Stomach (tissue), 9 donors: ENCODE results near the gene PERM1. TPM values are rescaled to one million over a fixed set of nuclear protein-coding genes. Genes with fewer than 3 reads are reported as not detected.

Source experiments
- DNase-seq, 2 donors: peaks; one replicate each; pipeline versions ENCODE4 v3.0.0 to v3.0.0-alpha.2; 2013 to 2019
- H3K27ac ChIP-seq, 5 donors: fragments of 200-600 bp in 4 of 5; sonication (generic) in 4 of 5; one replicate each; pipeline ENCODE4 v1.5.1; 2013 to 2019; ENCODE audit warnings: mild to moderate bottlenecking in 1 of 5, moderate library complexity in 1 of 5
- H3K27me3 ChIP-seq, 3 donors: fragments of 200-600 bp; sonication (generic); one replicate each; pipeline ENCODE4 v1.5.1; 2017 to 2019; ENCODE audit warnings: mixed run types in 1 of 3
- H3K36me3 ChIP-seq, 4 donors: fragments of 200-600 bp; sonication (generic); 1 replicate in 3 of 4; 2 replicates in 1 of 4; pipeline ENCODE4 v1.5.1; 2016 to 2019
- H3K4me1 ChIP-seq, 4 donors: fragments of 200-600 bp; sonication (generic); one replicate each; pipeline ENCODE4 v1.5.1; 2016 to 2019
- H3K4me3 ChIP-seq, 4 donors: fragments of 200-600 bp; sonication (generic) in 3 of 4; one replicate each; pipeline ENCODE4 v1.5.1; 2016 to 2019; ENCODE audit warnings: mild to moderate bottlenecking in 1 of 4
- H3K9me3 ChIP-seq, 4 donors: fragments of 200-600 bp; sonication (generic); one replicate each; pipeline ENCODE4 v1.5.1; 2016 to 2019
- CTCF ChIP-seq, 7 experiments: fragments of 450-650 bp in 4 of 7; fragments of 200-600 bp in 3 of 7; sonication (generic) in 3 of 7; IDR thresholded peaks; one replicate each; pipeline ENCODE4 v1.5.1; 2016 to 2019; ENCODE audit warnings: antibody characterized with exemption in 7 of 7, control low read depth in 2 of 7, mild to moderate bottlenecking in 1 of 7
- EP300 ChIP-seq: sonication (generic); formaldehyde crosslinking; IDR thresholded peaks from one replicate; pipeline ENCODE4 v1.6.1; 2017; ENCODE audit warnings: antibody characterized with exemption
- POLR2A ChIP-seq, 4 donors: fragments of 450-650 bp; IDR thresholded peaks; one replicate each; pipeline ENCODE4 v1.6.1; 2016; ENCODE audit warnings: antibody characterized with exemption in 4 of 4, control low read depth in 2 of 4, mild to moderate bottlenecking in 1 of 4, moderate library complexity in 1 of 4
- POLR2AphosphoS5 ChIP-seq, 3 donors: sonication (generic); formaldehyde crosslinking; IDR thresholded peaks; one replicate each; pipeline ENCODE4 v1.6.1; 2016; ENCODE audit warnings: antibody characterized with exemption in 3 of 3
- WGBS, 5 donors: extraction: QIAGEN DNeasy Blood & Tissue Kit in 3 of 5; methylation state at CpG; one replicate each; pipeline versions ENCODE4 v1.1.5 to v1.1.7; 2013 to 2018; 5-methylcytosine and 5-hydroxymethylcytosine counted together
- intact Hi-C: fragments of 100-400 bp; cut with DNase I; formaldehyde crosslinking; loops from one replicate; pipeline ENCODE4 v1.15.1; 2023; ENCODE audit warnings: low total_unique reads
- polyA plus RNA-seq, 3 donors: library from polyadenylated mRNA; stranded (reverse); fragments of 200-250 nt; gene quantifications; one replicate each; pipeline ENCODE4 v1.2.3, GENCODE V29; 2013
- total RNA-seq, 5 donors: library from RNA; depleted of rRNA; stranded (reverse); fragments of >200 nt; gene quantifications; one replicate each; pipeline versions ENCODE4 v1.1.0 to v1.2.3, GENCODE V29; 2014 to 2016
- donor health status: healthy with polysubstance abuse.
- donor health status: Bipolar disorder and iron deficiency.
- donor health status: healthy.

The PERM1 gene
- total and polyA plus RNA-seq, 8 donors: 0.37 to 0.88 (median 0.45) TPM; not detected in 4

GRCh38 chr1:932173-932510 is 49.8 kb downstream of the PERM1 start:
- H3K27me3 ChIP-seq: peaks cover 0 to 85% (median 26%) of the 10 kb centered on the region in 3 donors
- no peaks in the 10 kb centered on the region for H3K36me3 ChIP-seq
- WGBS, 5 donors: 77 to 87% (median 86%) methylated on average over 14 to 16 of the region's 16 CpGs

GRCh38 chr1:931380-932172 is 50.3 kb downstream of the PERM1 start:
- Histone ChIP-seq H3K27me3 (peaks cover 0 to 85% (median 26%) of the 10 kb centered on the region in 3 donors), H3K36me3 (no peaks in the 10 kb centered on the region)
- no peak for TF ChIP-seq CTCF (IDR thresholded peaks at IDR 0.05)
- TF ChIP-seq POLR2A (IDR thresholded peaks at IDR 0.05): no peak
- no peak for TF ChIP-seq EP300
- no peak for TF ChIP-seq POLR2AphosphoS5 (IDR thresholded peaks at IDR 0.05)

More at GRCh38 chr1:932173-932510, 49.8 kb downstream of the PERM1 start:
- Histone ChIP-seq H3K4me3 (no peak overlapping the region), H3K9me3 (no peaks in the 10 kb centered on the region), H3K4me1 (peaks cover 19 to 34% (median 32%) of the 10 kb centered on the region in 4 donors), H3K27ac (no peak overlapping the region)
- no peak for TF ChIP-seq POLR2A (IDR thresholded peaks at IDR 0.05)
- no peak for TF ChIP-seq CTCF (IDR thresholded peaks at IDR 0.05)
- TF ChIP-seq POLR2AphosphoS5 (IDR thresholded peaks at IDR 0.05): no peak
- TF ChIP-seq EP300: no peak
- intact Hi-C loops: no loop called here
- no peak for DNase-seq

GRCh38 chr1:930633-931138 is 51.2 kb downstream of the PERM1 start:
- WGBS, 5 donors: 63 to 76% (median 72%) methylated on average over 17 to 18 of the region's 18 CpGs; no CpG with 5 or more reads in 1 of the 5 donors
- Histone ChIP-seq H3K4me3 (no peak overlapping the region), H3K4me1 (peaks cover 22 to 43% (median 32%) of the 10 kb centered on the region in 4 donors), H3K36me3 (no peaks in the 10 kb centered on the region), H3K27ac (no peak overlapping the region), H3K27me3 (peaks cover 0 to 85% (median 27%) of the 10 kb centered on the region in 3 donors), H3K9me3 (no peaks in the 10 kb centered on the region)
- no peak for TF ChIP-seq CTCF (IDR thresholded peaks at IDR 0.05)
- no peak for TF ChIP-seq POLR2A (IDR thresholded peaks at IDR 0.05)
- TF ChIP-seq POLR2AphosphoS5 (IDR thresholded peaks at IDR 0.05): no peak
- no peak for TF ChIP-seq EP300
- no peak for DNase-seq
- intact Hi-C loops: no loop called here

More at GRCh38 chr1:931380-932172, 50.3 kb downstream of the PERM1 start:
- intact Hi-C loops: no loop called here
- Histone ChIP-seq H3K27ac (no peak overlapping the region), H3K9me3 (no peaks in the 10 kb centered on the region), H3K4me3 (no peak overlapping the region), H3K4me1 (peaks cover 19 to 39% (median 32%) of the 10 kb centered on the region in 4 donors)
- 56 to 61% (median 58%) methylated on average over 15 of the region's 15 CpGs for WGBS, 5 donors
- no peak for DNase-seq

- H3K9me3 ChIP-seq: no peaks in the 10 kb centered on the region
- no peak for DNase-seq
- H3K4me3 ChIP-seq: no peak overlapping the region
- no peak overlapping the region for H3K27ac ChIP-seq
- 82 to 89% (median 87%) methylated on average over 34 to 40 of the region's 40 CpGs for WGBS, 5 donors
- no peaks in the 10 kb centered on the region for H3K36me3 ChIP-seq
- peaks cover 0 to 85% (median 27%) of the 10 kb centered on the region in 3 donors for H3K27me3 ChIP-seq
- peaks cover 21 to 43% (median 31%) of the 10 kb centered on the region in 4 donors for H3K4me1 ChIP-seq
- intact Hi-C loops: no loop called here
- TF ChIP-seq POLR2A (IDR thresholded peaks at IDR 0.05) (no peak), CTCF (IDR thresholded peaks at IDR 0.05) (no peak), POLR2AphosphoS5 (IDR thresholded peaks at IDR 0.05) (no peak), EP300 (no peak)
These were observed 51.9 kb downstream of the PERM1 start for GRCh38 chr1:929712-930632.
